ENCODE measurements around the gene WFDC12.
A peak's percentile ranks its signal among the peaks of the same experiment; 100 is the strongest.
"Not testable (repeated sequence)": the region's sequence is repeated elsewhere in the genome, so short reads cannot be mapped to it uniquely, and the experiment has no call there.

Gene WFDC12, protein sequence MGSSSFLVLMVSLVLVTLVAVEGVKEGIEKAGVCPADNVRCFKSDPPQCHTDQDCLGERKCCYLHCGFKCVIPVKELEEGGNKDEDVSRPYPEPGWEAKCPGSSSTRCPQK

GRCh38 chr20:45124365-45124764, at the start of gene WFDC12:
WFDC12 (minus strand) TSS chr20:45124465; CDS start chr20:45124447, 18 bp downstream.
- no peak for DNase-seq (ENCODE audit: low read depth)

GRCh38 chr20:45173522-45173921, 49.3 kb upstream of the WFDC12 start:
- DNase-seq (ENCODE audit: low read depth) = no peak

DNA sequence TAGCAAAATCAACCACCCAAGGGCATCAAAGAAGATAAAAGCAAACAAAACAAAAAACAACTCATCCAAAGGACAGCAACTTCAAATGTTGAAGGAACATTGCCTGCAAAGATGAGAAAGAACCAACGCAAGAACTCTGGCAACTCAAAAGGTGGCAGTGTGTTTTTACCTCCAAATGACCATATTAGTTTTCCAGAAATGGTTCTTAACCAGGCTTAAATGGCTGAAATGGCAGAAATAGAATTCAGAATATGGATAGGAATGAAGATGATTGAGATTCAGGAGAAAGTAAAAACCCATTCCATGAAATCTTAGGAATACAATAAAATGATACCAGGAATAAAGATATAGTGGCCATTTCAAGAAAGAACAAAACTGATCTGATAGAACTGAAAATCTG, 40.6 kb upstream of the WFDC12 start:
- no peak for DNase-seq (ENCODE audit: low read depth)

GRCh38 chr20:45163083-45163803, 39.0 kb upstream of the WFDC12 start:
- DNase-seq (ENCODE audit: low read depth) = no peak

DNA sequence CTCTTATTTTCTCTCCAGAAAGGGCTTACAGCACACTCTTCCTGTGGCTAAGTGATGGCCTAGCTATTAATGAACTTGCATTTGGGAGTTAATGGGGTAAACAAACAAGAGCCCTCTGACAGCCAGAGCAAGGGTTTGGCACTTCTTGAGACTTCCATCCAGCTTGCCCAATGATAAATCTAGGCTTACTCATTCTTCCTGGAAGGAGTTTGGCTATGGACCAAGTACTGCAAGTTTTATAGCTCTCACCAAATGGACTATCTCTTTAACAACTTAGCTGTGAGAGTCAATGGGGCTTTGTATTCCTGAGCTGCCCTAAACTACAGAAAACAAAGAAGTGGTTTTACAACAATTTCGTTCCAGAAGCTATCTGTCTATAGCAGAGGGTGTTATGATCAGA, 33.7 kb upstream of the WFDC12 start:
- DNase-seq (ENCODE audit: low read depth) = no peak

- DNase-seq (ENCODE audit: low read depth) = no peak
Measured at GRCh38 chr20:45156713-45157112, 32.4 kb upstream of the WFDC12 start.

DNA sequence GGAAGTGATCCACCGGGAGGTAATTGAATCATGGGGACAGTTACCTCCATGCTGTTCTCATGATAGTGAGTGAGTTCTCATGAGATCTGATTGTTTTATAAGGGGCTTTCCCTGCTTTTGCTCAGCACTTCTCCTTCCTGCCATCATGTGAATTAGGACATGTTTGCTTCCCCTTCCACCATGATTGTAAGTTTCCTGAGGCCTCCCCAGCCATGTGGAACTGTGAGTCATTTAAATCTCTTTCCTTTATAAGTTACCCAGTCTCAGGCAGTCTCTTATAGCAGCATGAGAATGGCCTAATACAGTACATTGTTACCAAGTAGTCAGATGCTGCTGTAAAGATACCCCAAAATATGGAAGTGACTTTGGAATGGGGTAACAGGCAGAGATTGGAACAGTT, 30.5 kb upstream of the WFDC12 start:
- not testable (repeated sequence) for DNase-seq (ENCODE audit: low read depth)

DNA sequence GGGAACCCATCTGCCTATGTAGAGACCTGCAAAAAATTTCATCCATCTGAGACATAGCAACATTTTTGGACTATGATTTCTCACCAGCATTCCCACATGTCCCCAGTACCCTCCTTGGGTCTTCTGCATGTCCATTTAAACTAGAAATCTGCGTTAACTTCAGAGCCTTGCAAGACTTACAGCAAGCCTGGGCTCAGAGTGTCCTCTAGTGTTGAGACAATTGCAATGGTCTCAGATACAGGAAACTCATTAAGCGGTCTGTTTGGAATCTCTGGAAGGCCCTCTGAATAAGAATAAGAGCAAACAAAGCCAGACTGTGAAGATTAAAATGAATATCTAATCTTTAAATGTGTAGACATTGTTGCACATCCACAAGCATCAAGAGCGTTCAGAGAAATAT, 29.9 kb upstream of the WFDC12 start:
- DNase-seq (ENCODE audit: low read depth) = no peak

- DNase-seq (ENCODE audit: low read depth) = no peak
Measured at GRCh38 chr20:45153752-45154151, 29.5 kb upstream of the WFDC12 start.

- no peak for DNase-seq (ENCODE audit: low read depth)
Measured at GRCh38 chr20:45153147-45153546, 28.9 kb upstream of the WFDC12 start.

DNA sequence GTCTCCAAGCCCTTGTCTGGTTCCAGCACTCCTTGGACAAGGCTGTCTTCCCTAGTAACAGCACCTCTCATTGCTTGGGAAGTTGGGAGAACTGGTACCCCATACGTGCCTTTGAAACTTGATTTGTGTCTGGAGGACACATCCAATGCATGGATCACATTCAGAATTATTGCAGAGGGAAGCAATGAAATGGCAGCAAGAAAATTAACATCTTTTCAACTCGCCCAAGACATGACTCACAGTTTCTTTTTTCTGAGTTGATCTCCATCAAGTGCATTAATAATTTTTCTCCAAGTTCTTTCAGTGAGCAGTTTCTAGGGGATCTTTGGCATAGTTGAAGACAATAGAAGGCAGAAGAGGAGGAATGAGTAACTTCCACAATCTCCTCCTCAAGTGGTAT, 28.1 kb upstream of the WFDC12 start:
- DNase-seq (ENCODE audit: low read depth) = no peak

GRCh38 chr20:45149062-45149461, 24.8 kb upstream of the WFDC12 start:
- no peak for DNase-seq (ENCODE audit: low read depth)

DNA sequence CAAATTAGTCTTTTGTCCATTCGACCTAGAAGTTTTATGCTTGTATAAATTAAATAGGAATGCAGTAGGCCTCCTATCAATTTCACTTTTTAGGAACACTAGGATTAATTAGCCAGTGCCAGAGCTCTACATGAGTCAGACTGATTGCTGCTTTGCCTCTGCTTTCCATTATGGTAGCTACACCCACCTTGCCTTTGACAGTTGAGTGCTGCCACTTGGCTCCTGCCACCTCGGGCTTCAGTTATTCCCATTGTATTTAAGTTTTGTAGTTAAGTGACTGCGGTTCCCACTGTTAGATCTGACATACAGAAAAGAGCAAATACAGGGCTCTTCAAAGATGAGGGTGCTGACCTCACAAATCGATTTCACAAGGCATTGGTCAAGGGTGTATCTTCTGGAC, 16.6 kb upstream of the WFDC12 start:
- DNase-seq (ENCODE audit: low read depth) = no peak

DNA sequence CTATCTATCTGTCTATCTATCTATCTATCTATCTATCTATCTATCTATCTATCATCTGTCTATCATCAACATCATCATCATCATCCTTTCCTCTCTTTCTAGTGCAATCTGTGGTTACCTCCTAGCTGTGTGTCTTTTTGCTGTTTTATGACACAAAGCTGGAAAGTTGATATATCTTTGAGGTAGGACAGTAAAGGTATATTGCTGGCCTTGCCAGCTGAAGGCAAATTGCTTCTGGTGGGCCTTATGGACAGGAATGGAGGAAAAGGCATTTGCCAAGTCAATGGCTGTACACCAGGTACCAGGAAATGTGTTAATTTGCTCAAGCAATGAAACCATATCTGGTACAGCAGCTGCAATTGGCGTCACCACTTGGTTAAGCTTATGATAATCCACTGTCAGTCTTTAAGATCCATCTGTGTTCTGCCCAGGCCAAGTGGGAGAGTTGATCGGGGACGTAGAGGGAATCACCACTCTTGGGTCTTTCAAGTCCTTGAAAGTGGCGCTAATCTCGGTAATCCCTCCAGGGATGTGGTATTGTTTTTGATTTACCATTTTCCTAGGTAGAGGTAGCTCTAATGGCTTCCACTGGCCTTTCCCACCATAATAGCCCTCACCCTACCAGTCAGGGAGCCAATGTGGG, 15.6 kb upstream of the WFDC12 start:
- DNase-seq (ENCODE audit: low read depth) = not testable (repeated sequence)

DNA sequence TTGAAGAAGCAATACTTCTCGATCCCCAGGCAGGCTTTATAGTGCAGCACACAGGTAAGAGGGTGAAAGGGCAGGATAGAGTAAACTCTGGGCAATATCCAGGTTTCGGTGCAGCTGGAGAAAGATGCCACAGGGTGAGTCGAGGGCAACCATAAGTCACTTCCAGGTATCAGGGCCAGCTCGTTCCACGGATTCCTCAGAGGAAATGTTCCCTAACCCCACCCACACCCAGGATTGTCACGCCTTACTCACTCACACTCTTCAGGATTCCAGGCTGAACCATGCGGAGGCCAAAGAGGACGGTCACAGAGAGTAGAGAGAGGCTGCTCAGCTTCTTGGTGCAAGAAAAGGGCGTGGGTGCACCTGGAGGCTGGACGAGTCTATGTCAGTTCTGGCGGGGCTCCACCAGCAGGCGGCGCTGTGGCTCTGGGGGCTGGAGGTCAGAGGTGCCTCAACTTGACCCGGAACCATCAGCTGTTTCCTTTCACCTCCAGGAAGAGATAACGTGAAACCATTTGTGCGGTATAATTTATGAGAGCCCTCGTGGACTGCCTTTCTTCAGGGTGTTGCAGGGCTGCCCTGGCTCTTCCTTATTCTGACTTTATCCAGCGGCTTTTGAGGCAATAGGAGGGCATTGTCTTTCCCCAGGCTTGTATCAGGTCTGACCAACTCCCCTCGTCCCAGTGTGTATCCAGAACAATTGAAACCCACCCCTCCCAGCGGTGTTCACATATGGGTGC, 14.5 kb upstream of the WFDC12 start:
- DNase-seq (ENCODE audit: low read depth) = peak; percentile 54

DNA sequence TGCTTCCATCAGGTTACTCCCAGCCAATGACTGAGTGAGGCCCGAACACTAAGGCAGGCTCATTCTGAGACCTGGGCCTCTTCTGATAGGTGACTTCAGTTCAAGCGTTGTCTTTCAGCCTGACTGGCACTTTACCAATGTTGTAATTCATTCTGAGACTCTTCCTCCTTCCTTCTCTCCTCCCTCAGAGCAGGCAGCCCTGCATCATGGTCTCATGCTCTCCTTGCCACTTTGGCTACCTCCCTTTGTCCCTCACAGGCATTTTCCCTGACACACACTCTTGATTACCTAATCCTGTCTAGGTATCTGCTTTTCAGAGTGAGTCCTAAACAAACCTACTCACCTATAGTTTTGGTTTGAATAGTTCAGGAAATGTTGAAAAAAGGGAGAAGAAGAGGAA, 12.6 kb upstream of the WFDC12 start:
- no peak for DNase-seq (ENCODE audit: low read depth)

DNA sequence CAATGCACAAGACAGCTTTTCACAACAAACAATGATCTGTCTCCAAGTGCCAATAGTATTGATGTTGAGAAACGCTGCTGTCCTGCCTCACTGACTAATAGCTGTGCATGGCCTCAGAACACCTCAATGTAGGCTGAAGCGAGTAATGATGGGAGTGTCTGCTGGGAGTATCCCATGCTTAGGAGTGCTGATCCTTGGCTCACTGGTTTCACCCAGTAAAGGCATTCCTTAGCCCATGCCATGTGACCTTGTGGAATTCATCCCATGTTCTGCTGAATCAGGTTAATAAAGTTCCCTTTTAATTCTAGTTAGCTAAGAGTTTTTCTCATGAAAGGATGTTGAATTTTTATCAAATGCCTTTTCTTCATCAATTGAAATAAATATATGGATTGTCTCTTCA, 3.8 kb upstream of the WFDC12 start:
- DNase-seq (ENCODE audit: low read depth) = no peak

DNA sequence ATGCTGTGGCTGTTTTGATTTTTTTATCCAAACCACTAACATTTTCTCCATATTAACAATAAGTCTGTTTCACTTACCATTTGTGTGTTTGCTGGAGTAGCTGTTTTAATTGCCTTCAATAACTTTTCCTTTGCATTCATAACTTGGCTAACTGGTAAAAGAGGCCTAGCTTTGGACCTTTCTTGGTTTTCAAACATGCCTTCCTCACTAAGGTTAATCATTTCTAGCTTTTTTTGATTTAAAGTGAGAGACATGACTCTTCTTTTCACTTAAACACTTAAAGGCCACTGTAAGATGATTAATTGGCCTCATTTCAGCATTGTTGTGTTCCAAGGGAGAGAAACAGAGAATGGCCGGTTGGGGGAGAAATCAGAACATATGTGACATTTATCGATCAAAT, 2.9 kb downstream of the WFDC12 start:
- DNase-seq (ENCODE audit: low read depth) = no peak

- no peak for DNase-seq (ENCODE audit: low read depth)
Measured at GRCh38 chr20:45119556-45120266, 4.6 kb downstream of the WFDC12 start.

DNA sequence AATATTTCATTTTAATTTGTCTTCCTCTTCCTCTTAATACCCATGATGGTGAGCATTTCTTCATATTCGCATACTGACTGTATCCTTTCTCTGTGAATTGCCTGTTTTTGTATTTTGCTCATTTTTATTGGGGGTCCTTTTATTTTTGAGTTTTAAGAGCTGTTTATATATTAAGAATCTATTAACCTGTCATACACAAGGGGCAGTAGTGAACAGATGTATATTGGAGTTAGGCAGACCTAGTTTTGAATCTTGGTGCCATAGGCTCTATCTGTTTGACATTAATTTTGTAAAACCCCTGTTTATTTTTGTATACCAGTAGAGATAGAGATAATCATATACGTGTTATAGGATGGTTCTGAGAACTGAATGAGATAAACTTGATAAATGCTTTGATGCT, 6.2 kb downstream of the WFDC12 start:
- DNase-seq (ENCODE audit: low read depth) = no peak

GRCh38 chr20:45117581-45117980, 6.7 kb downstream of the WFDC12 start:
- DNase-seq (ENCODE audit: low read depth) = no peak

- DNase-seq (ENCODE audit: low read depth) = no peak
Measured at GRCh38 chr20:45115829-45116228, 8.4 kb downstream of the WFDC12 start.

All from stimulated activated CD8-positive, alpha-beta memory T cell treated with anti-CD3 and anti-CD28 coated beads, Interleukin-15, amount 100 ng/mL, for 24 hours (primary cell).